GM23248 (cell line): ENCODE measurements around the gene DDAH1. TPM values are rescaled to one million over a fixed set of nuclear protein-coding genes. Genes with fewer than 3 reads are reported as not detected.

ENCODE experiments used
- DNase-seq: peaks from one replicate; pipeline ENCODE4 v3.0.0-alpha.2; 2015
- H2AFZ ChIP-seq: fragments of 200-600 bp; sonication (generic); 2 replicates; pipeline ENCODE4 v1.6.1; 2016; ENCODE audit warnings: antibody characterized with exemption
- H3F3A ChIP-seq: fragments of 200-600 bp; sonication (generic); 2 replicates; pipeline ENCODE4 v1.6.1; 2016; ENCODE audit warnings: mild to moderate bottlenecking, antibody characterized with exemption, mixed run types; ENCODE audit not compliant: insufficient read depth
- H3K27ac ChIP-seq: fragments of 200-600 bp; sonication (generic); 2 replicates; pipeline ENCODE4 v1.5.1; 2016; ENCODE audit warnings: mild to moderate bottlenecking
- H3K27me3 ChIP-seq: fragments of 200-600 bp; sonication (generic); replicated peaks from 2 replicates; pipeline ENCODE4 v1.6.1; 2016; ENCODE audit warnings: mild to moderate bottlenecking; ENCODE audit not compliant: insufficient read depth
- H3K36me3 ChIP-seq: fragments of 200-600 bp; sonication (generic); 2 replicates; pipeline ENCODE4 v1.6.1; 2016; ENCODE audit warnings: low read depth, mild to moderate bottlenecking
- H3K4me1 ChIP-seq: fragments of 200-600 bp; sonication (generic); 2 replicates; pipeline ENCODE4 v1.6.1; 2016; ENCODE audit warnings: mild to moderate bottlenecking; ENCODE audit not compliant: insufficient read depth
- H3K4me2 ChIP-seq: fragments of 200-600 bp; sonication (generic); one replicate; pipeline ENCODE4 v1.6.1; 2016; ENCODE audit warnings: mild to moderate bottlenecking; ENCODE audit not compliant: unreplicated experiment
- H3K4me3 ChIP-seq: fragments of 200-600 bp; sonication (generic); 2 replicates; pipeline ENCODE4 v1.5.1; 2016; ENCODE audit warnings: mild to moderate bottlenecking
- H3K79me2 ChIP-seq: fragments of 200-600 bp; sonication (generic); 2 replicates; pipeline ENCODE4 v1.6.1; 2016; ENCODE audit warnings: mild to moderate bottlenecking; ENCODE audit not compliant: insufficient read depth
- H3K9ac ChIP-seq: fragments of 200-600 bp; sonication (generic); 2 replicates; pipeline ENCODE4 v1.6.1; 2016; ENCODE audit warnings: mild to moderate bottlenecking
- H3K9me2 ChIP-seq: fragments of 200-600 bp; sonication (generic); 2 replicates; pipeline ENCODE4 v1.6.1; 2016; ENCODE audit warnings: mixed run types, mild to moderate bottlenecking, moderate library complexity; ENCODE audit not compliant: insufficient read depth
- H3K9me3 ChIP-seq: fragments of 200-600 bp; sonication (generic); one replicate; pipeline ENCODE4 v1.6.1; 2017; ENCODE audit warnings: low read depth
- H4K20me1 ChIP-seq: fragments of 200-600 bp; sonication (generic); 2 replicates; pipeline ENCODE4 v1.6.0; 2016; ENCODE audit not compliant: insufficient read depth
- EZH2 ChIP-seq: fragments of 200-600 bp; sonication (generic); IDR thresholded peaks from 2 replicates; pipeline ENCODE4 v1.6.1; 2018; ENCODE audit warnings: antibody characterized with exemption, mild to moderate bottlenecking; ENCODE audit not compliant: insufficient read depth, poor library complexity, severe bottlenecking
- EZH2phosphoT487 ChIP-seq: fragments of 200-600 bp; sonication (generic); IDR thresholded peaks from 2 replicates; pipeline ENCODE4 v1.6.1; 2018; ENCODE audit warnings: antibody characterized with exemption, moderate library complexity, mild to moderate bottlenecking, low read depth; ENCODE audit not compliant: insufficient read depth
- WGBS, 2 experiments: methylation state at CpG; one replicate each; pipeline ENCODE4 v1.1.6; 2015 to 2017; ENCODE audit warnings: low lambda C conversion rate in 2 of 2, low coverage in 1 of 2; ENCODE audit errors: missing lambda C conversion rate in 2 of 2; 5-methylcytosine and 5-hydroxymethylcytosine counted together
- in situ Hi-C: fragments of 300-500 bp; cut with MboI; formaldehyde crosslinking; loops from 2 replicates; pipeline ENCODE4 v1.15.0; 2020
- polyA plus RNA-seq: library from polyadenylated mRNA; unstranded; fragments of >200 nt; fragmentation: Nextera tagmentation; extraction: Ambion mirVana; gene quantifications from 2 replicates; pipeline ENCODE4 v1.2.1, GENCODE V29; 2016
- total RNA-seq: library from RNA; depleted of rRNA; stranded (reverse); fragments of >200 nt; shearing (Covaris generic); gene quantifications from 2 replicates; pipeline ENCODE4 v1.2.3, GENCODE V29; 2014

The DDAH1 gene
- total and polyA plus RNA-seq, 2 experiments from 2014 or later = 168 to 238 TPM

GRCh38 chr1:85328713-85329397 is 136.1 kb downstream of the DDAH1 start:
- Histone ChIP-seq H3K4me3 (no peak overlapping the region), H4K20me1 (no peaks in the 10 kb centered on the region), H3K4me2 (peak overlapping the region; percentile 80), H3K9me2 (no peaks in the 10 kb centered on the region), H2AFZ (no peak overlapping the region), H3F3A (peaks cover 87% of the 10 kb centered on the region), H3K9me3 (peaks cover 6% of the 10 kb centered on the region), H3K27me3 (no peaks in the 10 kb centered on the region), H3K9ac (peak overlapping the region; percentile 83), H3K4me1 (peaks cover 75% of the 10 kb centered on the region), H3K27ac (peak overlapping the region; percentile 98), H3K36me3 (peaks cover 6% of the 10 kb centered on the region; the same call in 1 of the 2 replicates), H3K79me2 (peaks cover 68% of the 10 kb centered on the region)
- TF ChIP-seq EZH2phosphoT487 (no peak), EZH2 (no peak)
- peak; percentile 95 for DNase-seq
- in situ Hi-C loops = no loop called here
- 0% methylated on average over 3 of the region's 3 CpGs for WGBS, 2 experiments

DNA sequence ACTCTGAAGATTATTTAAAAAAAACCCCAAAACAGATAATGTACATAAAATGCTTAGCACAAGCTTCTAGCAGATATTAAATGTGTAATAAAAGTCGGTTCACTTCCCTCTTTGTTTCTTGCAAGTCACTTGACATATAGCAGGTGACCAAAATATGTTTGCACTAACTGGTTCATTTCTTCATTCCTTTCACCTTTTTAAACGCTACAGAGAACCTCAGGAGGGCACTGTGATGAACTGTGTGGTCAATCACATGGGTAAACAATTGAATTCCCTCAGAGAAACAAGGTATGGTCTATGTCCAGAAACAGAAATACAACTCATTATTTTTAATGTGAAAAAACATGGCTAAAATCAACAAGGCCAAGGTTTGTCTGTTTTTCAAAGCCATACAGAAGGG is 137.2 kb downstream of the DDAH1 start:
- peaks cover 68% of the 10 kb centered on the region for H3K79me2 ChIP-seq
- no peak overlapping the region for H3K4me2 ChIP-seq
- peaks cover 88% of the 10 kb centered on the region for H3F3A ChIP-seq
- H3K9me3 ChIP-seq = no peaks in the 10 kb centered on the region
- no peaks in the 10 kb centered on the region; the same call in 1 of the 2 replicates for H3K36me3 ChIP-seq
- no peaks in the 10 kb centered on the region for H3K9me2 ChIP-seq
- H3K27me3 ChIP-seq = no peaks in the 10 kb centered on the region
- no peak for DNase-seq
- H2AFZ ChIP-seq = no peak overlapping the region
- TF ChIP-seq EZH2 (no peak), EZH2phosphoT487 (no peak)
- in situ Hi-C loops = no loop called here
- peaks cover 78% of the 10 kb centered on the region for H3K4me1 ChIP-seq
- H3K27ac ChIP-seq = peak overlapping the region; percentile 98
- H4K20me1 ChIP-seq = no peaks in the 10 kb centered on the region
- no peak overlapping the region for H3K9ac ChIP-seq
- no peak overlapping the region for H3K4me3 ChIP-seq
- 95 to 96% methylated on average over 2 of the region's 2 CpGs for WGBS, 2 experiments

DNA sequence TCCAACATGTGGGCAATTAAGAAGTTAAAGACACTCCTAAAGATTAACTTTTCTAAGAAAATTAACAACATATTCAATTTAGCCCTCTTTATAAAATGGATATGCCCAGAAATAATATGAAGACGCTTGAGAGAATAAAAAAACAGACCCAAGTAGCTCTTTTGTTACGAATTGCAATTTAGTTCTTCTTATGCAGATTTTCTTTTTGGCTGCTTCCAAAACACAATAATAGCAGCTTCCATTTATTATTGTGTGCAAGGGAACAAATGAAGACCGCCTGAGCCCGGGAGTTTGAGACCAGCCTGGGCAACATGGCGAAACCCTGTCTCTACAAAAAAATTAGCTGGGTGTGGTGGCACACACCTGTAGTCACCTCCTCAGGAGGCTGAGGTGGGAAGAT is 138.1 kb downstream of the DDAH1 start:
- Histone ChIP-seq H3K79me2 (peaks cover 68% of the 10 kb centered on the region), H3K36me3 (peaks cover 5% of the 10 kb centered on the region), H3K9me2 (no peaks in the 10 kb centered on the region), H3K27ac (peak overlapping the region; percentile 98), H3F3A (peaks cover 90% of the 10 kb centered on the region), H4K20me1 (no peaks in the 10 kb centered on the region), H2AFZ (no peak overlapping the region), H3K4me3 (no peak overlapping the region), H3K4me1 (peaks cover 84% of the 10 kb centered on the region), H3K9ac (no peak overlapping the region), H3K4me2 (no peak overlapping the region), H3K27me3 (no peaks in the 10 kb centered on the region), H3K9me3 (no peaks in the 10 kb centered on the region)
- no peak for DNase-seq
- no peak for TF ChIP-seq EZH2
- TF ChIP-seq EZH2phosphoT487 = no peak
- in situ Hi-C loops = no loop called here
- 97 to 99% methylated on average over 5 of the region's 5 CpGs for WGBS, 2 experiments

GRCh38 chr1:85326336-85326735 is 138.6 kb downstream of the DDAH1 start:
- no peaks in the 10 kb centered on the region for H4K20me1 ChIP-seq
- no peak overlapping the region for H3K4me3 ChIP-seq
- H3K79me2 ChIP-seq = peaks cover 68% of the 10 kb centered on the region
- H3K9me3 ChIP-seq = no peaks in the 10 kb centered on the region
- TF ChIP-seq EZH2phosphoT487 (no peak), EZH2 (no peak)
- no peak overlapping the region for H3K9ac ChIP-seq
- H3K4me1 ChIP-seq = peaks cover 84% of the 10 kb centered on the region
- no peak overlapping the region for H2AFZ ChIP-seq
- H3K4me2 ChIP-seq = no peak overlapping the region
- H3K9me2 ChIP-seq = no peaks in the 10 kb centered on the region
- peaks cover 5% of the 10 kb centered on the region for H3K36me3 ChIP-seq
- in situ Hi-C loops = no loop called here
- H3K27me3 ChIP-seq = no peaks in the 10 kb centered on the region
- 60 to 71% methylated on average over 2 of the region's 2 CpGs for WGBS, 2 experiments
- peak overlapping the region; percentile 98 for H3K27ac ChIP-seq
- DNase-seq = no peak
- peaks cover 90% of the 10 kb centered on the region for H3F3A ChIP-seq
